Neutrophil (primary cell): Measurements from ENCODE around the gene SP8.

ENCODE experiments used
- H3K27ac ChIP-seq: fragments of 200-600 bp; sonication (generic); 2 replicates; pipeline ENCODE4 v1.5.1; 2016; ENCODE audit warnings: mild to moderate bottlenecking, moderate library complexity
- H3K27me3 ChIP-seq: fragments of 200-600 bp; sonication (generic); 2 replicates; pipeline ENCODE4 v1.6.0; 2016; ENCODE audit warnings: mild to moderate bottlenecking
- H3K36me3 ChIP-seq: fragments of 200-600 bp; sonication (generic); 2 replicates; pipeline ENCODE4 v1.5.1; 2017
- H3K4me1 ChIP-seq, 2 experiments: fragments of 200-600 bp in 1 of 2; sonication (generic) in 1 of 2; 1 replicate in 1 of 2; 2 replicates in 1 of 2; pipeline versions ENCODE4 v1.5.1 to v1.6.1; 2013 to 2016; ENCODE audit warnings: low read depth in 1 of 2, low read length in 1 of 2, mild to moderate bottlenecking in 1 of 2, moderate library complexity in 1 of 2; ENCODE audit not compliant: control insufficient read depth in 1 of 2, insufficient read depth in 1 of 2
- H3K4me3 ChIP-seq, 2 experiments: fragments of 200-600 bp in 1 of 2; sonication (generic) in 1 of 2; 1 replicate in 1 of 2; 2 replicates in 1 of 2; pipeline ENCODE4 v1.5.1; 2013 to 2016; ENCODE audit warnings: low read depth in 1 of 2, low read length in 1 of 2, mild to moderate bottlenecking in 1 of 2, moderate library complexity in 1 of 2
- H3K9me3 ChIP-seq: fragments of 200-600 bp; sonication (generic); 2 replicates; pipeline ENCODE4 v1.5.1; 2016
- TF ChIP-seq, protein P1 (sequence below): fragments of 200-600 bp; sonication (generic); IDR thresholded peaks from 2 replicates; pipeline ENCODE4 v1.5.1; 2016; ENCODE audit warnings: antibody characterized with exemption

The SP8 gene

GRCh38 chr7:20793694-20794394 lies 7.2 kb upstream of the SP8 start:
- no peak overlapping the region for H3K27ac ChIP-seq
- TF ChIP-seq, protein P1, sequence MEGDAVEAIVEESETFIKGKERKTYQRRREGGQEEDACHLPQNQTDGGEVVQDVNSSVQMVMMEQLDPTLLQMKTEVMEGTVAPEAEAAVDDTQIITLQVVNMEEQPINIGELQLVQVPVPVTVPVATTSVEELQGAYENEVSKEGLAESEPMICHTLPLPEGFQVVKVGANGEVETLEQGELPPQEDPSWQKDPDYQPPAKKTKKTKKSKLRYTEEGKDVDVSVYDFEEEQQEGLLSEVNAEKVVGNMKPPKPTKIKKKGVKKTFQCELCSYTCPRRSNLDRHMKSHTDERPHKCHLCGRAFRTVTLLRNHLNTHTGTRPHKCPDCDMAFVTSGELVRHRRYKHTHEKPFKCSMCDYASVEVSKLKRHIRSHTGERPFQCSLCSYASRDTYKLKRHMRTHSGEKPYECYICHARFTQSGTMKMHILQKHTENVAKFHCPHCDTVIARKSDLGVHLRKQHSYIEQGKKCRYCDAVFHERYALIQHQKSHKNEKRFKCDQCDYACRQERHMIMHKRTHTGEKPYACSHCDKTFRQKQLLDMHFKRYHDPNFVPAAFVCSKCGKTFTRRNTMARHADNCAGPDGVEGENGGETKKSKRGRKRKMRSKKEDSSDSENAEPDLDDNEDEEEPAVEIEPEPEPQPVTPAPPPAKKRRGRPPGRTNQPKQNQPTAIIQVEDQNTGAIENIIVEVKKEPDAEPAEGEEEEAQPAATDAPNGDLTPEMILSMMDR = no peak
- H3K4me3 ChIP-seq = no peak overlapping the region
- peaks cover 100% of the 10 kb centered on the region for H3K27me3 ChIP-seq
- H3K36me3 ChIP-seq = no peaks in the 10 kb centered on the region
- peaks cover 12 to 16% of the 10 kb centered on the region in 2 experiments for H3K4me1 ChIP-seq
- peaks cover 5% of the 10 kb centered on the region for H3K9me3 ChIP-seq

- no peak overlapping the region for H3K4me3 ChIP-seq
- peaks cover 100% of the 10 kb centered on the region for H3K27me3 ChIP-seq
- peaks cover 5% of the 10 kb centered on the region for H3K9me3 ChIP-seq
- TF ChIP-seq, protein P1 = no peak
- H3K27ac ChIP-seq = no peak overlapping the region
- H3K36me3 ChIP-seq = no peaks in the 10 kb centered on the region
- H3K4me1 ChIP-seq = peaks cover 7 to 10% of the 10 kb centered on the region in 2 experiments
Measured at GRCh38 chr7:20793248-20793647, 6.6 kb upstream of the SP8 start.

DNA sequence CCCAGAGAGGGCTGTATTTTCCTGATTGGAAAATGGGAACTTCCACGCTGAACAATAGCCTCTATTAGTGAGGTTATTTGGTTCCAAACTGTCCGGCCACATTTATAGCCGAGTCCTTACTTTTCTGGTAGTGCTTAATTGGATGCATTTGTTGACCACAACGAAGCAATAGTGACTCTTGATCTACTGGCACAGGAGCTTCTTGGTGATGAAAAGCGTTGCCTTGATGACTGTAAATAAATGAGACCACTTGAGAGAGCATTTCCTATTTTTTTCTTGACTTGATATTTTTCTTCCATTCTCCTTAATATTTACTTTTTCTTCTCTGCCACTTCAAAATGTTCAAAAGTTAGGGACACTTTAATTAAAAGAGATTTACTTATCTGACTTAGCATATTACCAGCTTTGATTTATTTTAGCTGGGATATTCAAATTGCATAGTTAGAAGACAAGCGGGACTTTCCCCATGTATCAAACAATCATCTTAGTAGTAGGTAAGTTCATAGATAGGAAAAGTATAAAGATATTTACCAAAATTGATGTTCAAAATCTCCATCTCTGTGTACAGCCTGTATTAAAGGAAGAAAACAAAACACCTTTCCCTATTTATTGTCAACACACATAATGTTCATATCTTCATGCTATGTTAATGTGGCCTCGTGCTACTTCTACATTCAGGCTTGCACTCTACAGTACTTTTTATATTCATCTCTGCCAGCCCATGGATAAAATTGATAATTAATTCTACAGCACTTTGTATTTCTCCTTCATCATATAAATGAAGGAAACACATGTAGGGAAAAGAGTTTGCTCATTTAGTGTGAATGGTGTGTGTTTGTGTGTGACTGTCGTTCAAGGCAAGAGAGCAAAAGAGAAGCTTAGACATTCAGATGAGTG lies 5.1 kb upstream of the SP8 start:
- peaks cover 5% of the 10 kb centered on the region for H3K9me3 ChIP-seq
- H3K27ac ChIP-seq = no peak overlapping the region
- peaks cover 4 to 7% of the 10 kb centered on the region in 2 experiments for H3K4me1 ChIP-seq
- H3K27me3 ChIP-seq = peaks cover 100% of the 10 kb centered on the region
- H3K4me3 ChIP-seq = no peak overlapping the region
- TF ChIP-seq, protein P1 = no peak
- H3K36me3 ChIP-seq = no peaks in the 10 kb centered on the region

DNA sequence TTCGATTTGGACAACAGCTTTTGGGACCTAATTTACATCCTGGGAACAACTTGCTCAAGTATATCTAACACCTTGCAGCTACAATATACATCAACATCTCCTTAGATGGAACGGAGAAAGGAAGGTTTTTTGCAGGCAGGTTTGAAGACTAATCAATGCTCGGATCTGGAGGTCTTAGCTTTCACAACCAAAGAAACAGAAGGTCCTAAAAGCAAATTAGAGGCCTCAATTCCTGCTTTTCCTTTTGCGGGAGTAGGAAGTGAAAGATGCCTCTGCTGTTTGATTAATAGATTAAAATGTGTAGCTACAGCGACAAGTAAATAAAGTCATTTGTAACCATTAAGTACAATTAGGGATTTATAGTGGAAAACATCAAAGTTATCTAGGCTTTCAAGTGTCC lies 3.7 kb upstream of the SP8 start:
- H3K4me1 ChIP-seq = peaks cover 15 to 20% of the 10 kb centered on the region in 2 experiments
- no peak overlapping the region for H3K27ac ChIP-seq
- H3K36me3 ChIP-seq = no peaks in the 10 kb centered on the region
- H3K4me3 ChIP-seq = no peak overlapping the region
- TF ChIP-seq, protein P1 = no peak
- H3K27me3 ChIP-seq = peaks cover 100% of the 10 kb centered on the region
- H3K9me3 ChIP-seq = peaks cover 5% of the 10 kb centered on the region

GRCh38 chr7:20788420-20788990 lies 1.8 kb upstream of the SP8 start:
- no peak overlapping the region for H3K27ac ChIP-seq
- peaks cover 21 to 37% of the 10 kb centered on the region in 2 experiments for H3K4me1 ChIP-seq

More at GRCh38 chr7:20788420-20788990, 1.8 kb upstream of the SP8 start:
- TF ChIP-seq, protein P1 = no peak
- peaks cover 100% of the 10 kb centered on the region for H3K27me3 ChIP-seq
- no peaks in the 10 kb centered on the region for H3K9me3 ChIP-seq
- H3K36me3 ChIP-seq = no peaks in the 10 kb centered on the region
- no peak overlapping the region for H3K4me3 ChIP-seq
